ENCODE data around the gene DIP2A. TPM values are rescaled to one million over a fixed set of nuclear protein-coding genes. Genes with fewer than 3 reads are reported as not detected.

Gene DIP2A
- total RNA-seq, 1 experiment from 2014 or later: 39.9 TPM

GRCh38 chr21:46562472-46562871, 103.8 kb downstream of the DIP2A start:
- H3K4me1 ChIP-seq (replicated peaks; ENCODE audit: insufficient read depth): no peaks in the 10 kb centered on the region
- H4K20me1 ChIP-seq (ENCODE audit: insufficient read depth): no peaks in the 10 kb centered on the region
- CTCF ChIA-PET: no interaction called here
- POLR2A ChIA-PET (ENCODE audit: unreplicated experiment): no interaction called here
- no peak for TF ChIP-seq EZH2 (IDR thresholded peaks at IDR 0.05; ENCODE audit: low read depth)
- TF ChIP-seq, protein P1, sequence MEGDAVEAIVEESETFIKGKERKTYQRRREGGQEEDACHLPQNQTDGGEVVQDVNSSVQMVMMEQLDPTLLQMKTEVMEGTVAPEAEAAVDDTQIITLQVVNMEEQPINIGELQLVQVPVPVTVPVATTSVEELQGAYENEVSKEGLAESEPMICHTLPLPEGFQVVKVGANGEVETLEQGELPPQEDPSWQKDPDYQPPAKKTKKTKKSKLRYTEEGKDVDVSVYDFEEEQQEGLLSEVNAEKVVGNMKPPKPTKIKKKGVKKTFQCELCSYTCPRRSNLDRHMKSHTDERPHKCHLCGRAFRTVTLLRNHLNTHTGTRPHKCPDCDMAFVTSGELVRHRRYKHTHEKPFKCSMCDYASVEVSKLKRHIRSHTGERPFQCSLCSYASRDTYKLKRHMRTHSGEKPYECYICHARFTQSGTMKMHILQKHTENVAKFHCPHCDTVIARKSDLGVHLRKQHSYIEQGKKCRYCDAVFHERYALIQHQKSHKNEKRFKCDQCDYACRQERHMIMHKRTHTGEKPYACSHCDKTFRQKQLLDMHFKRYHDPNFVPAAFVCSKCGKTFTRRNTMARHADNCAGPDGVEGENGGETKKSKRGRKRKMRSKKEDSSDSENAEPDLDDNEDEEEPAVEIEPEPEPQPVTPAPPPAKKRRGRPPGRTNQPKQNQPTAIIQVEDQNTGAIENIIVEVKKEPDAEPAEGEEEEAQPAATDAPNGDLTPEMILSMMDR (conservative IDR thresholded peaks at IDR 0.05): no peak
- BruUV-seq (replicated peaks): no TSS peak
- H3K9me3 ChIP-seq (ENCODE audit: insufficient read depth, low read depth): no peaks in the 10 kb centered on the region
- intact Hi-C loops (cut with micrococcal nuclease; ENCODE audit: unreplicated experiment): no loop called here
- H3F3A ChIP-seq (ENCODE audit: insufficient read depth, low read depth): no peaks in the 10 kb centered on the region
- no peaks in the 10 kb centered on the region for H3K79me2 ChIP-seq (ENCODE audit: low read depth)
- no peaks in the 10 kb centered on the region for H3K9me2 ChIP-seq (ENCODE audit: insufficient read depth)
- H3K4me3 ChIP-seq: no peak overlapping the region
- H3K4me2 ChIP-seq: no peak overlapping the region
- H3K36me3 ChIP-seq (ENCODE audit: low read depth): no peaks in the 10 kb centered on the region
- DNase-seq: no peak
- no peak overlapping the region for H2AFZ ChIP-seq
- H3K27me3 ChIP-seq (ENCODE audit: insufficient read depth, low read depth): no peaks in the 10 kb centered on the region
- H3K27ac ChIP-seq: no peak overlapping the region

- no TSS peak for BruUV-seq (replicated peaks)
- Histone ChIP-seq H3K27ac (no peak overlapping the region), H3K9me2 (ENCODE audit: insufficient read depth) (no peaks in the 10 kb centered on the region), H3K4me2 (no peak overlapping the region), H3F3A (ENCODE audit: insufficient read depth, low read depth) (no peaks in the 10 kb centered on the region), H3K36me3 (ENCODE audit: low read depth) (no peaks in the 10 kb centered on the region), H3K4me1 (replicated peaks; ENCODE audit: insufficient read depth) (no peaks in the 10 kb centered on the region), H3K27me3 (ENCODE audit: insufficient read depth, low read depth) (no peaks in the 10 kb centered on the region), H2AFZ (no peak overlapping the region), H3K4me3 (no peak overlapping the region), H4K20me1 (ENCODE audit: insufficient read depth) (no peaks in the 10 kb centered on the region), H3K79me2 (ENCODE audit: low read depth) (no peaks in the 10 kb centered on the region), H3K9me3 (ENCODE audit: insufficient read depth, low read depth) (no peaks in the 10 kb centered on the region)
- intact Hi-C loops (cut with micrococcal nuclease; ENCODE audit: unreplicated experiment): no loop called here
- no peak for DNase-seq
- no peak for TF ChIP-seq EZH2 (IDR thresholded peaks at IDR 0.05; ENCODE audit: low read depth)
- TF ChIP-seq, protein P1 (conservative IDR thresholded peaks at IDR 0.05): no peak
- ChIA-PET CTCF (no interaction called here), POLR2A (ENCODE audit: unreplicated experiment) (no interaction called here)
These were observed 104.4 kb downstream of the DIP2A start for GRCh38 chr21:46562964-46563607.

GRCh38 chr21:46564391-46564790, 105.7 kb downstream of the DIP2A start:
- Histone ChIP-seq H3K79me2 (ENCODE audit: low read depth) (no peaks in the 10 kb centered on the region), H3K36me3 (ENCODE audit: low read depth) (no peaks in the 10 kb centered on the region), H4K20me1 (ENCODE audit: insufficient read depth) (no peaks in the 10 kb centered on the region), H3K4me1 (replicated peaks; ENCODE audit: insufficient read depth) (no peaks in the 10 kb centered on the region), H3F3A (ENCODE audit: insufficient read depth, low read depth) (no peaks in the 10 kb centered on the region), H3K9me2 (ENCODE audit: insufficient read depth) (no peaks in the 10 kb centered on the region), H3K27ac (no peak overlapping the region), H3K4me2 (no peak overlapping the region), H2AFZ (no peak overlapping the region), H3K9me3 (ENCODE audit: insufficient read depth, low read depth) (no peaks in the 10 kb centered on the region), H3K4me3 (no peak overlapping the region), H3K27me3 (ENCODE audit: insufficient read depth, low read depth) (no peaks in the 10 kb centered on the region)
- no TSS peak for BruUV-seq (replicated peaks)
- CTCF ChIA-PET: no interaction called here
- POLR2A ChIA-PET (ENCODE audit: unreplicated experiment): no interaction called here
- no peak for DNase-seq
- intact Hi-C loops (cut with micrococcal nuclease; ENCODE audit: unreplicated experiment): no loop called here
- TF ChIP-seq, protein P1 (conservative IDR thresholded peaks at IDR 0.05): no peak
